ENCODE measurements around the gene AHCYL2.
"Not testable (repeated sequence)": the region's sequence is repeated elsewhere in the genome, so short reads cannot be mapped to it uniquely, and the experiment has no call there.

AHCYL2 gene

GRCh38 chr7:129252128-129252527 is 27.3 kb downstream of the AHCYL2 start:
- DNase-seq (ENCODE audit: extremely low read depth, low read depth): no peak
- no peak for TF ChIP-seq CTCF (IDR thresholded peaks at IDR 0.05; ENCODE audit: low read depth, low read length, missing control alignments)
- H3K4me3 ChIP-seq (replicated peaks; ENCODE audit: low read depth, low read length): no peak overlapping the region

- DNase-seq (ENCODE audit: extremely low read depth, low read depth): not testable (repeated sequence)
Observed at GRCh38 chr7:129252603-129253002, 27.8 kb downstream of the AHCYL2 start.

GRCh38 chr7:129255800-129256199 is 31.0 kb downstream of the AHCYL2 start:
- H3K4me3 ChIP-seq (replicated peaks; ENCODE audit: low read depth, low read length): no peak overlapping the region
- DNase-seq (ENCODE audit: extremely low read depth, low read depth): no peak
- no peak for TF ChIP-seq CTCF (IDR thresholded peaks at IDR 0.05; ENCODE audit: low read depth, low read length, missing control alignments)

More at GRCh38 chr7:129252603-129253002, 27.8 kb downstream of the AHCYL2 start:
- H3K4me3 ChIP-seq (replicated peaks; ENCODE audit: low read depth, low read length): not testable (repeated sequence)

GRCh38 chr7:129256221-129256620 is 31.4 kb downstream of the AHCYL2 start:
- no peak for DNase-seq (ENCODE audit: extremely low read depth, low read depth)
- H3K4me3 ChIP-seq (replicated peaks; ENCODE audit: low read depth, low read length): no peak overlapping the region
- TF ChIP-seq CTCF (IDR thresholded peaks at IDR 0.05; ENCODE audit: low read depth, low read length, missing control alignments): no peak

GRCh38 chr7:129257168-129257567 is 32.3 kb downstream of the AHCYL2 start:
- no peak for DNase-seq (ENCODE audit: extremely low read depth, low read depth)
- TF ChIP-seq CTCF (IDR thresholded peaks at IDR 0.05; ENCODE audit: low read depth, low read length, missing control alignments): no peak
- no peak overlapping the region for H3K4me3 ChIP-seq (replicated peaks; ENCODE audit: low read depth, low read length)

- DNase-seq (ENCODE audit: extremely low read depth, low read depth): no peak
- H3K4me3 ChIP-seq (replicated peaks; ENCODE audit: low read depth, low read length): no peak overlapping the region
- no peak for TF ChIP-seq CTCF (IDR thresholded peaks at IDR 0.05; ENCODE audit: low read depth, low read length, missing control alignments)
Observed at GRCh38 chr7:129258649-129259389, 34.0 kb downstream of the AHCYL2 start.

GRCh38 chr7:129262324-129262723 is 37.5 kb downstream of the AHCYL2 start:
- H3K4me3 ChIP-seq (replicated peaks; ENCODE audit: low read depth, low read length): no peak overlapping the region
- no peak for TF ChIP-seq CTCF (IDR thresholded peaks at IDR 0.05; ENCODE audit: low read depth, low read length, missing control alignments)
- DNase-seq (ENCODE audit: extremely low read depth, low read depth): no peak

All from HFF-Myc (cell line).